ENCODE results near the gene KLHDC4.
A peak's percentile ranks its signal among the peaks of the same experiment; 100 is the strongest.
"Not testable (repeated sequence)": the region's sequence is repeated elsewhere in the genome, so short reads cannot be mapped to it uniquely, and the experiment has no call there.

KLHDC4 gene

DNA sequence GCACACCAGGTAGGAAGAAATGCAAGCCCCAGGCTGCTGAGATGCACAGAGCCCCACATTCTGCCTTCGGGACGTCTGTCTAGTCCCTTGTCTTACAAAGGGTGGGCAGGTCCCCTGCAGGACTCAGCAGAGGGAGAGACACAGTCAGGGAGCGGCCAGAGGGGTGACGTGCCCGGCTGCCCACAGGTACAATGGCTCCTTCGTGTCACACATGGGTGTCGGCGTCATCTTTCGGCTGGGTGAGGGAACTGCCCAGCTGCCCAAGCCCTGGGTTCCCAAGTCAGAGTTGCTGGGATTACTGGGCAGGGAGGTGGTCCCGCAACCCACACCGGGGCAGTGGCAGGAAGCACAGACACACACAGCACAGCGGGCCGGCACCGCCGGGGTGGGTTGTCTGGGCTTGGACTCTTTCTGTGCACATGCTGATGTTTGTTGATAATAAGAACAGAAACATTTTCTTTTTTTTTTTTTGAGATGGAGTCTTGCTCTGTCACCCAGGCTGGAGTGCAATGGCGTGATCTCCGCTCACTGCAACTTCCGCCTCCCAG lies 82.9 kb downstream of the KLHDC4 start:
- no peak overlapping the region for H3K4me3 ChIP-seq (ENCODE audit: low read depth in 1 of 2, low read length in 2 of 2)
- H3K9ac ChIP-seq (ENCODE audit: low read depth, low read length), result no peak overlapping the region
- no peaks in the 10 kb centered on the region for H3K4me1 ChIP-seq (ENCODE audit: insufficient read depth, low read length)
- no peak for TF ChIP-seq EZH2 (IDR thresholded peaks at IDR 0.05; ENCODE audit: borderline replicate concordance, low read depth, low read length, severe bottlenecking)
- no peak for TF ChIP-seq CTCF (IDR thresholded peaks at IDR 0.05; ENCODE audit: borderline replicate concordance, extremely low read depth, low read length, poor library complexity, severe bottlenecking)
- ATAC-seq (ENCODE audit: insufficient read depth, low read depth) (no peak), DNase-seq (no peak)
- H3K4me2 ChIP-seq (ENCODE audit: insufficient read depth, low read length), result no peak overlapping the region
- no peak overlapping the region for H2AFZ ChIP-seq (ENCODE audit: low read depth, low read length)
- H3K27ac ChIP-seq (ENCODE audit: low read length), result no peak overlapping the region
- no peaks in the 10 kb centered on the region for H3K9me3 ChIP-seq (ENCODE audit: insufficient read depth, low read length, severe bottlenecking)
- H3K79me2 ChIP-seq (ENCODE audit: insufficient read depth, low read length), result no peaks in the 10 kb centered on the region
- no peaks in the 10 kb centered on the region for H3K27me3 ChIP-seq (ENCODE audit: insufficient read depth, low read length, poor library complexity)
- H4K20me1 ChIP-seq (ENCODE audit: insufficient read depth, low read length), result no peaks in the 10 kb centered on the region
- H3K36me3 ChIP-seq (ENCODE audit: insufficient read depth, low read length), result no peaks in the 10 kb centered on the region

DNA sequence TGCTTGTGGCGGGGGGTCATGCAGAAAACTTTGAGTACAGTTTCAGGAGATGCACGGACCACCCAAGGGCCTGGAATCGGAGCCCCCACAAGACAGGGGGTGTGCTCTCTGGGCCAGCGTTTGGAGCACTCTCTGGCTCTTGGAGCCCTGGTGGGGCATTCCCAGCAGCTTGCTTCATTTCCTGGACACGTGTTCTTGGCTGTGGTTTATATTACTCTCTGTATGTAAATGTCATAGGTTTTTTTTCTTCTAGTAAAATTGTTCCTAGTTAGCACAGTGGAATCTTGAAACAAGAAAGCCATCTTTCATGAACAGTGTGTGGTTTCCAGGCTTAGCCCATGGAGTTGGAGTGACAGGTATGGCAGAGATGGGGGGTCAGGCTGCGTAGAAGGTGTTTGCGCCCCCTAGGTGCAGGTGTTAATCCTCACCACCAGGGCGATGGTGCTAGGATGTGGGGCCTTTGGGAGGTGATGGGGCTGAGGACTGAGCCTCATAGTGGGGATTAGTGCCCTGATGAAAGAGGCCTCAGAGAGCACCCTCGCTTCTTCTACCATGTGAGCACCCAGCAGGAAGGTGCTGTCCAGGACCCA lies 83.7 kb downstream of the KLHDC4 start:
- Histone ChIP-seq H3K4me3 (ENCODE audit: low read depth in 1 of 2, low read length in 2 of 2) (no peak overlapping the region), H3K79me2 (ENCODE audit: insufficient read depth, low read length) (no peaks in the 10 kb centered on the region), H3K27ac (ENCODE audit: low read length) (no peak overlapping the region), H3K36me3 (ENCODE audit: insufficient read depth, low read length) (no peaks in the 10 kb centered on the region), H3K4me1 (ENCODE audit: insufficient read depth, low read length) (no peaks in the 10 kb centered on the region), H3K27me3 (ENCODE audit: insufficient read depth, low read length, poor library complexity) (no peaks in the 10 kb centered on the region), H3K4me2 (ENCODE audit: insufficient read depth, low read length) (no peak overlapping the region), H3K9me3 (ENCODE audit: insufficient read depth, low read length, severe bottlenecking) (no peaks in the 10 kb centered on the region), H4K20me1 (ENCODE audit: insufficient read depth, low read length) (no peaks in the 10 kb centered on the region), H2AFZ (ENCODE audit: low read depth, low read length) (no peak overlapping the region), H3K9ac (ENCODE audit: low read depth, low read length) (no peak overlapping the region)
- ATAC-seq (ENCODE audit: insufficient read depth, low read depth) (peak; percentile 53; the same call in 1 of the 3 replicates), DNase-seq (no peak)
- TF ChIP-seq CTCF (IDR thresholded peaks at IDR 0.05; ENCODE audit: borderline replicate concordance, extremely low read depth, low read length, poor library complexity, severe bottlenecking) (peak; percentile 47), EZH2 (IDR thresholded peaks at IDR 0.05; ENCODE audit: borderline replicate concordance, low read depth, low read length, severe bottlenecking) (no peak)

GRCh38 chr16:87681051-87681602 lies 84.7 kb downstream of the KLHDC4 start:
- not testable (repeated sequence) for H4K20me1 ChIP-seq (ENCODE audit: insufficient read depth, low read length); H3K27ac ChIP-seq (ENCODE audit: low read length); DNase-seq; ATAC-seq (ENCODE audit: insufficient read depth, low read depth); H3K4me2 ChIP-seq (ENCODE audit: insufficient read depth, low read length); H3K4me3 ChIP-seq (ENCODE audit: low read depth in 1 of 2, low read length in 2 of 2); H3K9ac ChIP-seq (ENCODE audit: low read depth, low read length); H3K79me2 ChIP-seq (ENCODE audit: insufficient read depth, low read length); H3K4me1 ChIP-seq (ENCODE audit: insufficient read depth, low read length); H2AFZ ChIP-seq (ENCODE audit: low read depth, low read length); H3K36me3 ChIP-seq (ENCODE audit: insufficient read depth, low read length); H3K27me3 ChIP-seq (ENCODE audit: insufficient read depth, low read length, poor library complexity); H3K9me3 ChIP-seq (ENCODE audit: insufficient read depth, low read length, severe bottlenecking)

GRCh38 chr16:87680272-87680644 lies 85.5 kb downstream of the KLHDC4 start:
- Histone ChIP-seq H4K20me1 (ENCODE audit: insufficient read depth, low read length) (no peaks in the 10 kb centered on the region), H3K9ac (ENCODE audit: low read depth, low read length) (no peak overlapping the region), H3K4me1 (ENCODE audit: insufficient read depth, low read length) (no peaks in the 10 kb centered on the region), H3K27ac (ENCODE audit: low read length) (no peak overlapping the region), H2AFZ (ENCODE audit: low read depth, low read length) (no peak overlapping the region), H3K4me2 (ENCODE audit: insufficient read depth, low read length) (no peak overlapping the region), H3K4me3 (ENCODE audit: low read depth in 1 of 2, low read length in 2 of 2) (no peak overlapping the region), H3K36me3 (ENCODE audit: insufficient read depth, low read length) (no peaks in the 10 kb centered on the region), H3K79me2 (ENCODE audit: insufficient read depth, low read length) (no peaks in the 10 kb centered on the region), H3K27me3 (ENCODE audit: insufficient read depth, low read length, poor library complexity) (no peaks in the 10 kb centered on the region), H3K9me3 (ENCODE audit: insufficient read depth, low read length, severe bottlenecking) (no peaks in the 10 kb centered on the region)
- DNase-seq (no peak), ATAC-seq (ENCODE audit: insufficient read depth, low read depth) (no peak)
- TF ChIP-seq CTCF (IDR thresholded peaks at IDR 0.05; ENCODE audit: borderline replicate concordance, extremely low read depth, low read length, poor library complexity, severe bottlenecking), result no peak
- TF ChIP-seq EZH2 (IDR thresholded peaks at IDR 0.05; ENCODE audit: borderline replicate concordance, low read depth, low read length, severe bottlenecking), result no peak

All from DND-41 (cell line).